ENCODE data around the gene RHBDD2.

DNA sequence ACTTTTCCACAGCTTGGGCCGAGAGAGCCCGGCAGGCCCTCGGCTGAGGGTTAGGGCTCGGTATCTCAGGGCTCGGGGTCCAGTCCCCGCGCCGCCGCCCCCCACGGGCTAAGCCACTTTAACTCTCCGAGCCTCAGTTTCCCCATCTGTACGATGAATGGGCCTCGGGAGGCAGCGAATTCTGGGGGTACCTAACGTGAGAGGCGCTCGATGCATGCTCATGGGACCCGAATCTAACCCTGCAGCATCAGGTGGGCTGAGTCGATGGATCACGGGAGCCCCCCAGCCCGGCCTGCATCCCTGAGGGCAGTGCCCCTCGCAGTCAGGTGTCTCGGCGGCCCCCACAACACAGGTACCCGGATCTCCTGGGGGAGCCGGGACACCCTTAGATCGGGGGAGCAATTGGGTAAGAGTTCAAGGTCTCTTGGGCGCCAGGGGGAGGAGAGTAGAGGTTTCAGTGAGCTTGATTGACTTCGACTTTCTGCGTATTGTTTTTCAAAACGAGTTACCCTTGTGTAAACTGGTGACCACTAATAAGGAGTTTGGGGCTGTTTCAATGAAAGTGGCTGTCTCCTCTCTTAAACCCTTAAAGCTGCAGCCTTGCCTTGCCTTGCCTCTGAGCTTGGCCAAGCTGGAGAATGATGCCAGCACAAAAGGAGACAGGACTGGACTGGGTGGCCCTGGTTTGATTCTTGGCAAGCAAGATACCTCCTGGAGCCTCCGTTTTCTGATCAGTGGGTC, 36.8 kb downstream of the RHBDD2 start:
- TF ChIP-seq, protein P1, sequence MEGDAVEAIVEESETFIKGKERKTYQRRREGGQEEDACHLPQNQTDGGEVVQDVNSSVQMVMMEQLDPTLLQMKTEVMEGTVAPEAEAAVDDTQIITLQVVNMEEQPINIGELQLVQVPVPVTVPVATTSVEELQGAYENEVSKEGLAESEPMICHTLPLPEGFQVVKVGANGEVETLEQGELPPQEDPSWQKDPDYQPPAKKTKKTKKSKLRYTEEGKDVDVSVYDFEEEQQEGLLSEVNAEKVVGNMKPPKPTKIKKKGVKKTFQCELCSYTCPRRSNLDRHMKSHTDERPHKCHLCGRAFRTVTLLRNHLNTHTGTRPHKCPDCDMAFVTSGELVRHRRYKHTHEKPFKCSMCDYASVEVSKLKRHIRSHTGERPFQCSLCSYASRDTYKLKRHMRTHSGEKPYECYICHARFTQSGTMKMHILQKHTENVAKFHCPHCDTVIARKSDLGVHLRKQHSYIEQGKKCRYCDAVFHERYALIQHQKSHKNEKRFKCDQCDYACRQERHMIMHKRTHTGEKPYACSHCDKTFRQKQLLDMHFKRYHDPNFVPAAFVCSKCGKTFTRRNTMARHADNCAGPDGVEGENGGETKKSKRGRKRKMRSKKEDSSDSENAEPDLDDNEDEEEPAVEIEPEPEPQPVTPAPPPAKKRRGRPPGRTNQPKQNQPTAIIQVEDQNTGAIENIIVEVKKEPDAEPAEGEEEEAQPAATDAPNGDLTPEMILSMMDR (IDR thresholded peaks at IDR 0.05 in 8 of 11, conservative IDR thresholded peaks at IDR 0.05 in 3 of 11): no peak
- TF ChIP-seq POLR2AphosphoS5 (IDR thresholded peaks at IDR 0.05): no peak
- TF ChIP-seq POLR2A (IDR thresholded peaks at IDR 0.05): no peak

Data from spleen (tissue), 7 donors.